Measurements from ENCODE around the gene HDAC4.

- TF ChIP-seq, protein P1, sequence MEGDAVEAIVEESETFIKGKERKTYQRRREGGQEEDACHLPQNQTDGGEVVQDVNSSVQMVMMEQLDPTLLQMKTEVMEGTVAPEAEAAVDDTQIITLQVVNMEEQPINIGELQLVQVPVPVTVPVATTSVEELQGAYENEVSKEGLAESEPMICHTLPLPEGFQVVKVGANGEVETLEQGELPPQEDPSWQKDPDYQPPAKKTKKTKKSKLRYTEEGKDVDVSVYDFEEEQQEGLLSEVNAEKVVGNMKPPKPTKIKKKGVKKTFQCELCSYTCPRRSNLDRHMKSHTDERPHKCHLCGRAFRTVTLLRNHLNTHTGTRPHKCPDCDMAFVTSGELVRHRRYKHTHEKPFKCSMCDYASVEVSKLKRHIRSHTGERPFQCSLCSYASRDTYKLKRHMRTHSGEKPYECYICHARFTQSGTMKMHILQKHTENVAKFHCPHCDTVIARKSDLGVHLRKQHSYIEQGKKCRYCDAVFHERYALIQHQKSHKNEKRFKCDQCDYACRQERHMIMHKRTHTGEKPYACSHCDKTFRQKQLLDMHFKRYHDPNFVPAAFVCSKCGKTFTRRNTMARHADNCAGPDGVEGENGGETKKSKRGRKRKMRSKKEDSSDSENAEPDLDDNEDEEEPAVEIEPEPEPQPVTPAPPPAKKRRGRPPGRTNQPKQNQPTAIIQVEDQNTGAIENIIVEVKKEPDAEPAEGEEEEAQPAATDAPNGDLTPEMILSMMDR (tag by site-specific recombination; IDR thresholded peaks at IDR 0.05): no peak; the same call in 1 of the 2 replicates
- TF ChIP-seq SP3 (tag by site-specific recombination; IDR thresholded peaks at IDR 0.05) (no peak), ZEB2 (tag by site-specific recombination; IDR thresholded peaks at IDR 0.05) (no peak), ZNF449 (tag by site-specific recombination; IDR thresholded peaks at IDR 0.05) (no peak), ZNF394 (tag by site-specific recombination; IDR thresholded peaks at IDR 0.05; ENCODE audit: borderline replicate concordance) (no peak), ZNF837 (tag by site-specific recombination; IDR thresholded peaks at IDR 0.05) (no peak)
- TF ChIP-seq, protein P2, sequence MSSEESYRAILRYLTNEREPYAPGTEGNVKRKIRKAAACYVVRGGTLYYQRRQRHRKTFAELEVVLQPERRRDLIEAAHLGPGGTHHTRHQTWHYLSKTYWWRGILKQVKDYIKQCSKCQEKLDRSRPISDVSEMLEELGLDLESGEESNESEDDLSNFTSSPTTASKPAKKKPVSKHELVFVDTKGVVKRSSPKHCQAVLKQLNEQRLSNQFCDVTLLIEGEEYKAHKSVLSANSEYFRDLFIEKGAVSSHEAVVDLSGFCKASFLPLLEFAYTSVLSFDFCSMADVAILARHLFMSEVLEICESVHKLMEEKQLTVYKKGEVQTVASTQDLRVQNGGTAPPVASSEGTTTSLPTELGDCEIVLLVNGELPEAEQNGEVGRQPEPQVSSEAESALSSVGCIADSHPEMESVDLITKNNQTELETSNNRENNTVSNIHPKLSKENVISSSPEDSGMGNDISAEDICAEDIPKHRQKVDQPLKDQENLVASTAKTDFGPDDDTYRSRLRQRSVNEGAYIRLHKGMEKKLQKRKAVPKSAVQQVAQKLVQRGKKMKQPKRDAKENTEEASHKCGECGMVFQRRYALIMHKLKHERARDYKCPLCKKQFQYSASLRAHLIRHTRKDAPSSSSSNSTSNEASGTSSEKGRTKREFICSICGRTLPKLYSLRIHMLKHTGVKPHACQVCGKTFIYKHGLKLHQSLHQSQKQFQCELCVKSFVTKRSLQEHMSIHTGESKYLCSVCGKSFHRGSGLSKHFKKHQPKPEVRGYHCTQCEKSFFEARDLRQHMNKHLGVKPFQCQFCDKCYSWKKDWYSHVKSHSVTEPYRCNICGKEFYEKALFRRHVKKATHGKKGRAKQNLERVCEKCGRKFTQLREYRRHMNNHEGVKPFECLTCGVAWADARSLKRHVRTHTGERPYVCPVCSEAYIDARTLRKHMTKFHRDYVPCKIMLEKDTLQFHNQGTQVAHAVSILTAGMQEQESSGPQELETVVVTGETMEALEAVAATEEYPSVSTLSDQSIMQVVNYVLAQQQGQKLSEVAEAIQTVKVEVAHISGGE (tag by site-specific recombination; conservative IDR thresholded peaks at IDR 0.05; ENCODE audit: low read depth): no peak
These were observed 76.4 kb downstream of the HDAC4 start for GRCh38 chr2:239324456-239324855.
